HL-60 (cell line): ENCODE measurements around the gene HEXIM1.

Experiments used
- DNase-seq, 2 experiments: peaks; one replicate each; pipeline ENCODE4 v3.0.0-alpha.2; 2010 to 2020; ENCODE audit warnings: low read depth in 1 of 2, low spot score in 1 of 2
- H3K27ac ChIP-seq: fragments of 250-450 bp; sonication (Bioruptor Pico); replicated peaks from 2 replicates; pipeline ENCODE4 v1.5.1; 2020; ENCODE audit warnings: mild to moderate bottlenecking, moderate library complexity
- H3K27me3 ChIP-seq: fragments of 250-450 bp; sonication (Bioruptor Pico); 2 replicates; pipeline ENCODE4 v1.5.1; 2021; ENCODE audit warnings: mild to moderate bottlenecking, moderate library complexity; ENCODE audit not compliant: insufficient read depth, poor library complexity, severe bottlenecking
- H3K4me3 ChIP-seq: replicated peaks from 2 replicates; pipeline ENCODE4 v1.5.1; 2011; ENCODE audit warnings: mild to moderate bottlenecking, control low read depth, low read length; ENCODE audit not compliant: insufficient read depth
- GABPA ChIP-seq: IDR thresholded peaks from 2 replicates; pipeline ENCODE4 v1.6.1; 2012; ENCODE audit warnings: low read depth
- POLR2AphosphoS5 ChIP-seq: IDR thresholded peaks from 2 replicates; pipeline ENCODE4 v1.6.1; 2012; ENCODE audit warnings: low read depth
- SPI1 ChIP-seq: IDR thresholded peaks from 2 replicates; pipeline ENCODE4 v1.6.1; 2012; ENCODE audit warnings: low read depth, mild to moderate bottlenecking, borderline replicate concordance
- TF ChIP-seq, protein P1 (sequence below): IDR thresholded peaks from 2 replicates; pipeline ENCODE4 v1.6.1; 2012; ENCODE audit warnings: low read depth; ENCODE audit not compliant: insufficient replicate concordance
- TF ChIP-seq, protein P2 (sequence below): IDR thresholded peaks from one replicate; pipeline ENCODE4 v1.5.1; 2011; ENCODE audit warnings: low read length, control low read depth, inconsistent platforms; ENCODE audit not compliant: insufficient read depth

The HEXIM1 gene

GRCh38 chr17:45130681-45131615 is 17.3 kb upstream of the HEXIM1 start:
- TF ChIP-seq, protein P1, sequence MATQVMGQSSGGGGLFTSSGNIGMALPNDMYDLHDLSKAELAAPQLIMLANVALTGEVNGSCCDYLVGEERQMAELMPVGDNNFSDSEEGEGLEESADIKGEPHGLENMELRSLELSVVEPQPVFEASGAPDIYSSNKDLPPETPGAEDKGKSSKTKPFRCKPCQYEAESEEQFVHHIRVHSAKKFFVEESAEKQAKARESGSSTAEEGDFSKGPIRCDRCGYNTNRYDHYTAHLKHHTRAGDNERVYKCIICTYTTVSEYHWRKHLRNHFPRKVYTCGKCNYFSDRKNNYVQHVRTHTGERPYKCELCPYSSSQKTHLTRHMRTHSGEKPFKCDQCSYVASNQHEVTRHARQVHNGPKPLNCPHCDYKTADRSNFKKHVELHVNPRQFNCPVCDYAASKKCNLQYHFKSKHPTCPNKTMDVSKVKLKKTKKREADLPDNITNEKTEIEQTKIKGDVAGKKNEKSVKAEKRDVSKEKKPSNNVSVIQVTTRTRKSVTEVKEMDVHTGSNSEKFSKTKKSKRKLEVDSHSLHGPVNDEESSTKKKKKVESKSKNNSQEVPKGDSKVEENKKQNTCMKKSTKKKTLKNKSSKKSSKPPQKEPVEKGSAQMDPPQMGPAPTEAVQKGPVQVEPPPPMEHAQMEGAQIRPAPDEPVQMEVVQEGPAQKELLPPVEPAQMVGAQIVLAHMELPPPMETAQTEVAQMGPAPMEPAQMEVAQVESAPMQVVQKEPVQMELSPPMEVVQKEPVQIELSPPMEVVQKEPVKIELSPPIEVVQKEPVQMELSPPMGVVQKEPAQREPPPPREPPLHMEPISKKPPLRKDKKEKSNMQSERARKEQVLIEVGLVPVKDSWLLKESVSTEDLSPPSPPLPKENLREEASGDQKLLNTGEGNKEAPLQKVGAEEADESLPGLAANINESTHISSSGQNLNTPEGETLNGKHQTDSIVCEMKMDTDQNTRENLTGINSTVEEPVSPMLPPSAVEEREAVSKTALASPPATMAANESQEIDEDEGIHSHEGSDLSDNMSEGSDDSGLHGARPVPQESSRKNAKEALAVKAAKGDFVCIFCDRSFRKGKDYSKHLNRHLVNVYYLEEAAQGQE: no peak
- TF ChIP-seq GABPA (no peak), SPI1 (no peak), POLR2AphosphoS5 (no peak)
- TF ChIP-seq, protein P2, sequence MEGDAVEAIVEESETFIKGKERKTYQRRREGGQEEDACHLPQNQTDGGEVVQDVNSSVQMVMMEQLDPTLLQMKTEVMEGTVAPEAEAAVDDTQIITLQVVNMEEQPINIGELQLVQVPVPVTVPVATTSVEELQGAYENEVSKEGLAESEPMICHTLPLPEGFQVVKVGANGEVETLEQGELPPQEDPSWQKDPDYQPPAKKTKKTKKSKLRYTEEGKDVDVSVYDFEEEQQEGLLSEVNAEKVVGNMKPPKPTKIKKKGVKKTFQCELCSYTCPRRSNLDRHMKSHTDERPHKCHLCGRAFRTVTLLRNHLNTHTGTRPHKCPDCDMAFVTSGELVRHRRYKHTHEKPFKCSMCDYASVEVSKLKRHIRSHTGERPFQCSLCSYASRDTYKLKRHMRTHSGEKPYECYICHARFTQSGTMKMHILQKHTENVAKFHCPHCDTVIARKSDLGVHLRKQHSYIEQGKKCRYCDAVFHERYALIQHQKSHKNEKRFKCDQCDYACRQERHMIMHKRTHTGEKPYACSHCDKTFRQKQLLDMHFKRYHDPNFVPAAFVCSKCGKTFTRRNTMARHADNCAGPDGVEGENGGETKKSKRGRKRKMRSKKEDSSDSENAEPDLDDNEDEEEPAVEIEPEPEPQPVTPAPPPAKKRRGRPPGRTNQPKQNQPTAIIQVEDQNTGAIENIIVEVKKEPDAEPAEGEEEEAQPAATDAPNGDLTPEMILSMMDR: no peak

DNA sequence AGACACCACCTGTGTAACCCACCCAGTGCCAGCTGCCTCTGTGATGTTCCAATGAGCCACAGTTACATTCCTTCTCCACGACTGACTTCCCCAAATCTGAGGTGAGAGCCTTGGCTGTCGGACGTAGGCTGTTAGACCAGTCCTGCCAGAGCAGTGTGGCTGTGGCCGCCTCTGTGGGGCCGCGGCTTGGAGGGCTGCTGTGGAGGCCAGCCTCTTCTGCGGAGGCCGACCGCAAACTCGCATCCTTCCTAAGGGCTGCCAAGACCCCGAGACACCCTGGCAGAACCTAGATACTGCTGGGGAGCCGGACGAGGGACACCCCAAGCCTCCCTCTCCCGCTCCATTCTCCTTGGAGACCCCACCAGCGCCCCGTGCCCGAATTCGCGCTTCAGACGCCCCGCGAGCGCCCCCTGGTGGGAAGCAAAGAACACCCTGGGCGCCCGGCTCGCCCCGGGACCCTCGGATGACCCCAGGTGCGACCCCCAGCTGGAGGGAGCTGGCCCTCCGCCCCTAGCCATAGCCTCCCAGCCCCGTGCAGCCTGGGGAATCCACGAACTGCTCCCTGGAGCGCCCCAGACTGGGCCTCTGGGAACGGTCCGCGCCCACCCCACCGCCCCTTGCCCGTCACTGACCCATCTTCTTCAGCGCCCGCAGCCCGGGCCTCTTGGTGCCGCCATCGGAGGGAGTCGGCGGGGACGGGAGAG is 16.5 kb upstream of the HEXIM1 start:
- no peak overlapping the region; the same call in 1 of the 2 replicates for H3K27ac ChIP-seq
- DNase-seq: peak in 1 of 2 experiments; percentile 19
- peak overlapping the region; percentile 78 for H3K4me3 ChIP-seq
- H3K27me3 ChIP-seq: no peaks in the 10 kb centered on the region
- TF ChIP-seq, protein P1: no peak
- TF ChIP-seq GABPA: no peak
- peak; percentile 33; the same call in 1 of the 2 replicates for TF ChIP-seq SPI1
- TF ChIP-seq, protein P2: no peak
- no peak for TF ChIP-seq POLR2AphosphoS5

More at GRCh38 chr17:45130681-45131615, 17.3 kb upstream of the HEXIM1 start:
- DNase-seq: no peak
- no peak overlapping the region for H3K4me3 ChIP-seq
- H3K27ac ChIP-seq: no peak overlapping the region
- H3K27me3 ChIP-seq: no peaks in the 10 kb centered on the region

GRCh38 chr17:45132320-45132571 is 16.0 kb upstream of the HEXIM1 start, which contains the start of gene PLCD3:
PLCD3 (minus strand) TSS chr17:45132515; CDS start chr17:45132410, 105 bp downstream.
- TF ChIP-seq, protein P1: no peak
- TF ChIP-seq SPI1: no peak
- TF ChIP-seq GABPA: no peak
- TF ChIP-seq, protein P2: no peak
- TF ChIP-seq POLR2AphosphoS5: no peak
- H3K27me3 ChIP-seq: no peaks in the 10 kb centered on the region
- H3K4me3 ChIP-seq: peak within 1 kb of the TSS; percentile 78
- H3K27ac ChIP-seq: no peak within 1 kb of the TSS; the same call in 1 of the 2 replicates
- no peak for DNase-seq
